ENCODE measurements around the gene FNIP2.
"Not testable (repeated sequence)": the region's sequence is repeated elsewhere in the genome, so short reads cannot be mapped to it uniquely, and the experiment has no call there.

Gene FNIP2

DNA sequence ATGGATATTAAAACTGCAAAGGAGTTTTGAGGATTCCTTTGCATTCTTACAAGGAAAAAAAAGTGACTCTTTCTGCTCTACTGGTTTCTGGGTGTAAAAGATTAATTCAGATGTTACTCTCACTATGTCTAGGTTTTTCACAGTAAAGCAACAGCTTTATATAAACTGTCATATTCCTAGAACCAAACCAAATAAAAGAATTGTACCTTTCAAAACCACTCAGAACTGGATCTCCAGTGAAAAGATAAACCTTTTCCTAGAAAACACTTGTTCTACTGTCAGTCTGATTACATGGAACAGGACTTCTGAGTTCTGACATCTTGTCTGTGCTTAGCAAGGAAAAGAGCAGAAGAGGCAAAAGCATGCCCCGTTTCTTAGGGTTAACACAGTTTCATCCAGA, 40.6 kb upstream of the FNIP2 start:
- no peak for TF ChIP-seq ZFX (IDR thresholded peaks at IDR 0.05; ENCODE audit: borderline replicate concordance)
- TF ChIP-seq, protein P1, sequence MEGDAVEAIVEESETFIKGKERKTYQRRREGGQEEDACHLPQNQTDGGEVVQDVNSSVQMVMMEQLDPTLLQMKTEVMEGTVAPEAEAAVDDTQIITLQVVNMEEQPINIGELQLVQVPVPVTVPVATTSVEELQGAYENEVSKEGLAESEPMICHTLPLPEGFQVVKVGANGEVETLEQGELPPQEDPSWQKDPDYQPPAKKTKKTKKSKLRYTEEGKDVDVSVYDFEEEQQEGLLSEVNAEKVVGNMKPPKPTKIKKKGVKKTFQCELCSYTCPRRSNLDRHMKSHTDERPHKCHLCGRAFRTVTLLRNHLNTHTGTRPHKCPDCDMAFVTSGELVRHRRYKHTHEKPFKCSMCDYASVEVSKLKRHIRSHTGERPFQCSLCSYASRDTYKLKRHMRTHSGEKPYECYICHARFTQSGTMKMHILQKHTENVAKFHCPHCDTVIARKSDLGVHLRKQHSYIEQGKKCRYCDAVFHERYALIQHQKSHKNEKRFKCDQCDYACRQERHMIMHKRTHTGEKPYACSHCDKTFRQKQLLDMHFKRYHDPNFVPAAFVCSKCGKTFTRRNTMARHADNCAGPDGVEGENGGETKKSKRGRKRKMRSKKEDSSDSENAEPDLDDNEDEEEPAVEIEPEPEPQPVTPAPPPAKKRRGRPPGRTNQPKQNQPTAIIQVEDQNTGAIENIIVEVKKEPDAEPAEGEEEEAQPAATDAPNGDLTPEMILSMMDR (IDR thresholded peaks at IDR 0.05): no peak
- H3K27ac ChIP-seq: no peak overlapping the region

GRCh38 chr4:158729716-158730559, 38.9 kb upstream of the FNIP2 start:
- H3K27ac ChIP-seq: no peak overlapping the region
- TF ChIP-seq ZFX (IDR thresholded peaks at IDR 0.05; ENCODE audit: borderline replicate concordance): no peak
- TF ChIP-seq, protein P1 (IDR thresholded peaks at IDR 0.05): peak; percentile 94

DNA sequence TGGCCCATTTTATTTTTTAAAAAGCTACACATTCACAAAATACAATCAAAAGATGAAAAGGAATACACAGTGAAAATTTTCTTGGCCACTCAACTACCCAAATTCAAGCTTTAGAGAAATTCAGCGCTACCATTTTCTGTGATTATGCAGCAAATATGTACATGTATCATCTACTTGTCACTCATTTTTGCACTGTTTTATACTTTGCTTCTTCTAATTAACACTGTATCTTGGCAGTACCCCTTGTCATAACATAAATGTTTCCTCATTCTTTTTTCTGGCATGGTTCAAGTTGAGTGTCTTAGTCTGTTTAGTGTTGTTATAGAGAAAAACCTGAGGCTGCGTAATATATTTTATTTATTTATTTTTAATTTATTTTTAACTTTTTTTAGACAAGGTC, 30.0 kb upstream of the FNIP2 start:
- no peak overlapping the region for H3K27ac ChIP-seq
- TF ChIP-seq, protein P1 (IDR thresholded peaks at IDR 0.05): no peak
- no peak for TF ChIP-seq ZFX (IDR thresholded peaks at IDR 0.05; ENCODE audit: borderline replicate concordance)

DNA sequence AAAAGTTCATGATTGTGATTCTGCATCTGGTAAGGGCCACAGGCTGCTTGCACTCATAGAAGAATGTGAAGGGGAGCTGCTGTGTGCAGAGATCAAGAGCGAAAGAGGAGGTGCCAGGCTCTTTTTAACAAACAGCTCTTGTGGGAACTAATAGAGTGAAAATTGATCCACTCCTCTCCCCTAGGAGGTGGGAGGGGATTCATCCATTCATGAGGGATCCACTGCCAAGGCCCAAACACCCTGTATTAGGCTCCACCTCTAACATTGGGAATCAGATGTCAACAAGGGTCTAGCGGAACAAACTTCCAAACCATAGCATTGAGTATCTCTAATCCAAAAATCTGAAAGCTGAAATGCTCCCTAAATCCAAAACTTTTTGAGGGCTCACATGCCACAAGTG, 29.2 kb upstream of the FNIP2 start:
- H3K27ac ChIP-seq: no peak overlapping the region
- TF ChIP-seq, protein P1 (IDR thresholded peaks at IDR 0.05): no peak
- TF ChIP-seq ZFX (IDR thresholded peaks at IDR 0.05; ENCODE audit: borderline replicate concordance): no peak

GRCh38 chr4:158741326-158742021, 27.4 kb upstream of the FNIP2 start:
- no peak for TF ChIP-seq ZFX (IDR thresholded peaks at IDR 0.05; ENCODE audit: borderline replicate concordance)
- TF ChIP-seq, protein P1 (IDR thresholded peaks at IDR 0.05): no peak
- H3K27ac ChIP-seq: no peak overlapping the region

DNA sequence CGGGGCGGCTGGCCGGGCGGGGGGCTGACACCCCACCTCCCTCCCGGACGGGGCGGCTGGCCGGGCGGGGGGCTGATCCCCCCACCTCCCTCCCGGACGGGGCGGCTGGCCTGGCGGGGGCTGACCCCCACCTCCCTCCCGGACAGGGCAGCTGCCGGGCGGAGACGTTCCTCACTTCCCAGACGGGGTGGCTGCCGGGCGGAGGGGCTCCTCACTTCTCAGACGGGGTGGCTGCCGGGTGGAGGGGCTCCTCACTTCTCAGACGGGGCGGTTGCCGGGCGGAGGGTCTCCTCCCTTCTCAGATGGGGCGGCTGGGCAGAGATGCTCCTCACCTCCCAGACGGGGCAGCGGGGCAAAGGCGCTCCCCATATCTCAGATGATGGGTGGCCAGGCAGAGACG, 22.3 kb upstream of the FNIP2 start:
- not testable (repeated sequence) for H3K27ac ChIP-seq

- no peak for TF ChIP-seq ZFX (IDR thresholded peaks at IDR 0.05; ENCODE audit: borderline replicate concordance)
- TF ChIP-seq, protein P1 (IDR thresholded peaks at IDR 0.05): no peak
Measured at GRCh38 chr4:158750379-158750778, 18.4 kb upstream of the FNIP2 start.

More at GRCh38 chr4:158750379-158750778, 18.4 kb upstream of the FNIP2 start:
- no peak overlapping the region for H3K27ac ChIP-seq
